Measurements from ENCODE around the gene HOMER1.

GRCh38 chr5:79486116-79486515 lies 27.8 kb downstream of the HOMER1 start:
- no peak for TF ChIP-seq CTCF (IDR thresholded peaks at IDR 0.05)
- TF ChIP-seq POLR2AphosphoS5 (IDR thresholded peaks at IDR 0.05), result no peak
- TF ChIP-seq POLR2A (IDR thresholded peaks at IDR 0.05), result no peak
